H9 (cell line): Measurements from ENCODE around the gene TMEM213. TPM values are rescaled to one million over a fixed set of nuclear protein-coding genes. Genes with fewer than 3 reads are reported as not detected.

Experiments
- DNase-seq: peaks from one replicate; pipeline ENCODE4 v3.0.0-alpha.2; 2017
- H2AFZ ChIP-seq: one replicate; pipeline ENCODE4 v1.6.1; 2013; ENCODE audit warnings: mild to moderate bottlenecking, low read length, control low read depth, moderate library complexity
- H2AK5ac ChIP-seq: 2 replicates; pipeline ENCODE4 v1.6.1; 2013; ENCODE audit warnings: low read length, control low read depth, mixed read lengths; ENCODE audit not compliant: insufficient read length
- H2BK120ac ChIP-seq: one replicate; pipeline ENCODE4 v1.6.1; 2013; ENCODE audit warnings: low read depth, mild to moderate bottlenecking, low read length, control low read depth, inconsistent platforms; ENCODE audit not compliant: poor library complexity, severe bottlenecking
- H2BK12ac ChIP-seq: 2 replicates; pipeline ENCODE4 v1.6.1; 2013; ENCODE audit warnings: low read length, control low read depth, mixed read lengths, low read depth; ENCODE audit not compliant: insufficient read length
- H2BK15ac ChIP-seq: 2 replicates; pipeline ENCODE4 v1.6.1; 2013; ENCODE audit warnings: low read depth, low read length, control low read depth
- H2BK20ac ChIP-seq: one replicate; pipeline ENCODE4 v1.6.1; 2013; ENCODE audit warnings: low read depth, mild to moderate bottlenecking, low read length, control low read depth, inconsistent platforms; ENCODE audit not compliant: poor library complexity, severe bottlenecking
- H2BK5ac ChIP-seq: 2 replicates; pipeline ENCODE4 v1.6.1; 2013; ENCODE audit warnings: low read length, control low read depth, mixed read lengths; ENCODE audit not compliant: insufficient read length
- H3K14ac ChIP-seq: 2 replicates; pipeline ENCODE4 v1.6.1; 2013; ENCODE audit warnings: low read length, control low read depth; ENCODE audit not compliant: insufficient read depth
- H3K18ac ChIP-seq: 2 replicates; pipeline ENCODE4 v1.6.1; 2013; ENCODE audit warnings: low read depth, mild to moderate bottlenecking, mixed read lengths, low read length, control low read depth; ENCODE audit not compliant: insufficient read length
- H3K23ac ChIP-seq: 2 replicates; pipeline ENCODE4 v1.6.1; 2013; ENCODE audit warnings: low read length, control low read depth, mixed read lengths, low read depth; ENCODE audit not compliant: insufficient read length
- H3K23me2 ChIP-seq: 2 replicates; pipeline ENCODE4 v1.6.1; 2013; ENCODE audit warnings: low read depth, mild to moderate bottlenecking, mixed read lengths, low read length, control low read depth; ENCODE audit not compliant: insufficient read length, poor library complexity, severe bottlenecking
- H3K27ac ChIP-seq: 2 replicates; pipeline ENCODE4 v1.5.1; 2013; ENCODE audit warnings: low read length, control low read depth, mixed read lengths, low read depth; ENCODE audit not compliant: insufficient read length
- H3K27me3 ChIP-seq: 2 replicates; pipeline ENCODE4 v1.6.1; 2013; ENCODE audit warnings: low read length, control low read depth, inconsistent platforms; ENCODE audit not compliant: insufficient read depth
- H3K4ac ChIP-seq: 2 replicates; pipeline ENCODE4 v1.6.1; 2013; ENCODE audit warnings: low read depth, mild to moderate bottlenecking, control low read depth, inconsistent platforms, low read length, moderate library complexity
- H3K4me1 ChIP-seq: 2 replicates; pipeline ENCODE4 v1.6.1; 2013; ENCODE audit warnings: low read length, control low read depth, inconsistent platforms; ENCODE audit not compliant: insufficient read depth
- H3K4me2 ChIP-seq: 2 replicates; pipeline ENCODE4 v1.6.1; 2013; ENCODE audit warnings: low read length, control low read depth, mixed read lengths; ENCODE audit not compliant: insufficient read length, insufficient read depth
- H3K56ac ChIP-seq: 2 replicates; pipeline ENCODE4 v1.6.1; 2013; ENCODE audit warnings: low read depth, mild to moderate bottlenecking, mixed read lengths, low read length, control low read depth; ENCODE audit not compliant: insufficient read length
- H3K79me1 ChIP-seq: 2 replicates; pipeline ENCODE4 v1.6.1; 2013; ENCODE audit warnings: low read depth, mild to moderate bottlenecking, moderate library complexity, low read length, control low read depth, inconsistent platforms; ENCODE audit not compliant: insufficient read depth, poor library complexity, severe bottlenecking
- H3K79me2 ChIP-seq: 2 replicates; pipeline ENCODE4 v1.6.1; 2013; ENCODE audit warnings: low read length, control low read depth, inconsistent platforms; ENCODE audit not compliant: insufficient read depth
- H3K9ac ChIP-seq: 2 replicates; pipeline ENCODE4 v1.6.1; 2013; ENCODE audit warnings: low read length, control low read depth, mixed read lengths; ENCODE audit not compliant: insufficient read length; ENCODE audit errors: extremely low read depth
- H3K9me3 ChIP-seq: one replicate; pipeline ENCODE4 v1.6.1; 2013; ENCODE audit warnings: low read depth, low read length, inconsistent platforms; ENCODE audit not compliant: control insufficient read depth
- H3T11ph ChIP-seq: one replicate; pipeline ENCODE4 v1.6.1; 2013; ENCODE audit warnings: mild to moderate bottlenecking, low read length, control low read depth, inconsistent platforms
- H4K20me1 ChIP-seq: one replicate; pipeline ENCODE4 v1.6.1; 2013; ENCODE audit not compliant: control insufficient read depth, insufficient read length, insufficient read depth
- H4K5ac ChIP-seq: 2 replicates; pipeline ENCODE4 v1.6.1; 2013; ENCODE audit warnings: low read depth, mild to moderate bottlenecking, mixed read lengths, low read length, control low read depth; ENCODE audit not compliant: insufficient read length
- H4K8ac ChIP-seq: replicated peaks from 2 replicates; pipeline ENCODE4 v1.6.1; 2013; ENCODE audit warnings: low read length, control low read depth, mixed read lengths, low read depth; ENCODE audit not compliant: insufficient read length
- H4K91ac ChIP-seq: 2 replicates; pipeline ENCODE4 v1.6.1; 2013; ENCODE audit warnings: low read depth, mild to moderate bottlenecking, moderate library complexity, mixed read lengths, low read length, control low read depth; ENCODE audit not compliant: insufficient read length
- H3K27ac Mint-ChIP-seq, 3 experiments: 2 replicates in 2 of 3; 3 replicates in 1 of 3; pipeline ENCODE4 v1.8.0; 2020 to 2021; ENCODE audit warnings: mixed read lengths in 3 of 3, mild to moderate bottlenecking in 1 of 3, moderate library complexity in 1 of 3
- H3K27me3 Mint-ChIP-seq: 2 replicates; pipeline ENCODE4 v1.8.0; 2021; ENCODE audit warnings: low read depth, mild to moderate bottlenecking, moderate library complexity, mixed read lengths
- H3K36me3 Mint-ChIP-seq, 3 experiments: 2 replicates in 2 of 3; 3 replicates in 1 of 3; pipeline ENCODE4 v1.8.0; 2020 to 2021; ENCODE audit warnings: low read depth in 3 of 3, mixed read lengths in 3 of 3; ENCODE audit not compliant: insufficient read depth in 1 of 3
- H3K4me1 Mint-ChIP-seq, 2 experiments: 2 replicates each; pipeline ENCODE4 v1.8.0; 2020; ENCODE audit warnings: mixed read lengths in 2 of 2
- H3K4me3 Mint-ChIP-seq, 2 experiments: 2 replicates in 1 of 2; 3 replicates in 1 of 2; pipeline ENCODE4 v1.8.0; 2020 to 2021; ENCODE audit warnings: mild to moderate bottlenecking in 2 of 2, mixed read lengths in 2 of 2, moderate library complexity in 1 of 2
- H3K9me3 Mint-ChIP-seq, 2 experiments: 2 replicates in 1 of 2; 3 replicates in 1 of 2; pipeline ENCODE4 v1.8.0; 2020; ENCODE audit warnings: mild to moderate bottlenecking in 2 of 2, mixed read lengths in 2 of 2, moderate library complexity in 1 of 2
- CTCF ChIP-seq: fragments of 200-600 bp; sonication (generic); conservative IDR thresholded peaks from 3 replicates; pipeline ENCODE4 v1.8.0; 2021; ENCODE audit warnings: antibody characterized with exemption, mild to moderate bottlenecking
- WGBS: extraction: QIAGEN DNeasy Blood & Tissue Kit; methylation state at CpG from one replicate; pipeline ENCODE4 v1.1.7; 2013; ENCODE audit warnings: missing lambda C conversion rate, low lambda C conversion rate, mixed read lengths; ENCODE audit not compliant: insufficient read length; ENCODE audit errors: extremely low coverage; 5-methylcytosine and 5-hydroxymethylcytosine counted together
- total RNA-seq: library from RNA; stranded (reverse); gene quantifications from 2 replicates; pipeline ENCODE4 v1.2.1, GENCODE V29; 2021

The TMEM213 gene
- total RNA-seq, 1 experiment from 2014 or later, result 0.22 TPM

GRCh38 chr7:138755331-138755747 lies 42.5 kb upstream of the TMEM213 start:
- no peak overlapping the region for H2BK120ac ChIP-seq
- H3K9ac ChIP-seq, result no peak overlapping the region
- no peak overlapping the region for H2BK12ac ChIP-seq
- H2AK5ac ChIP-seq, result no peak overlapping the region
- no peak overlapping the region for H2BK15ac ChIP-seq
- TF ChIP-seq CTCF, result no peak
- H4K5ac ChIP-seq, result no peak overlapping the region
- no peak overlapping the region for H3K23ac ChIP-seq
- no CpG with 5 or more reads among the region's 10 CpGs for WGBS
- peak overlapping the region in 2 of 3 experiments; percentile 30 to 45; a peak in 4 of 7 replicates for H3K27ac Mint-ChIP-seq
- no peaks in the 10 kb centered on the region for H3K23me2 ChIP-seq
- H3K18ac ChIP-seq, result no peak overlapping the region
- no peak overlapping the region for H3K4me3 Mint-ChIP-seq
- no peak overlapping the region for H2BK20ac ChIP-seq
- no peaks in the 10 kb centered on the region for H3K79me1 ChIP-seq
- H3K4me1 ChIP-seq, result no peaks in the 10 kb centered on the region
- no peaks in the 10 kb centered on the region for H4K20me1 ChIP-seq
- H3K56ac ChIP-seq, result no peak overlapping the region
- H3K27me3 ChIP-seq, result no peaks in the 10 kb centered on the region
- H2BK5ac ChIP-seq, result no peak overlapping the region
- H3K79me2 ChIP-seq, result no peaks in the 10 kb centered on the region
- H3K9me3 ChIP-seq, result no peaks in the 10 kb centered on the region
- no peak overlapping the region for H3K4ac ChIP-seq
- H3K27me3 Mint-ChIP-seq, result peaks cover 1% of the 10 kb centered on the region; the same call in 1 of the 2 replicates
- H4K91ac ChIP-seq, result no peak overlapping the region
- peak overlapping the region; percentile 36 for H2AFZ ChIP-seq
- no peak for DNase-seq
- H3K4me2 ChIP-seq, result no peak overlapping the region
- H3K36me3 Mint-ChIP-seq, result no peaks in the 10 kb centered on the region
- H3K14ac ChIP-seq, result no peak overlapping the region
- H3K27ac ChIP-seq, result no peak overlapping the region
- H4K8ac ChIP-seq, result no peak overlapping the region
- H3T11ph ChIP-seq, result no peak overlapping the region
- peaks cover 35 to 39% of the 10 kb centered on the region in 2 experiments for H3K4me1 Mint-ChIP-seq
- H3K9me3 Mint-ChIP-seq, result no peaks in the 10 kb centered on the region
